Fibroblast of lung (primary cell): ENCODE results near the gene PCDH9.

Experiments used
- EZH2 ChIP-seq: IDR thresholded peaks from 2 replicates; pipeline ENCODE4 v1.5.1; 2012; ENCODE audit warnings: low read length, control low read depth, mild to moderate bottlenecking; ENCODE audit errors: missing control alignments
- TF ChIP-seq, protein P1 (sequence below), 2 donors: IDR thresholded peaks in 1 of 2; conservative IDR thresholded peaks in 1 of 2; 1 replicate in 1 of 2; 2 replicates in 1 of 2; pipeline ENCODE4 v1.5.1; 2011 to 2012; ENCODE audit warnings: low read length in 2 of 2, control low read depth in 1 of 2, inconsistent platforms in 1 of 2, low read depth in 1 of 2, mild to moderate bottlenecking in 1 of 2

DNA sequence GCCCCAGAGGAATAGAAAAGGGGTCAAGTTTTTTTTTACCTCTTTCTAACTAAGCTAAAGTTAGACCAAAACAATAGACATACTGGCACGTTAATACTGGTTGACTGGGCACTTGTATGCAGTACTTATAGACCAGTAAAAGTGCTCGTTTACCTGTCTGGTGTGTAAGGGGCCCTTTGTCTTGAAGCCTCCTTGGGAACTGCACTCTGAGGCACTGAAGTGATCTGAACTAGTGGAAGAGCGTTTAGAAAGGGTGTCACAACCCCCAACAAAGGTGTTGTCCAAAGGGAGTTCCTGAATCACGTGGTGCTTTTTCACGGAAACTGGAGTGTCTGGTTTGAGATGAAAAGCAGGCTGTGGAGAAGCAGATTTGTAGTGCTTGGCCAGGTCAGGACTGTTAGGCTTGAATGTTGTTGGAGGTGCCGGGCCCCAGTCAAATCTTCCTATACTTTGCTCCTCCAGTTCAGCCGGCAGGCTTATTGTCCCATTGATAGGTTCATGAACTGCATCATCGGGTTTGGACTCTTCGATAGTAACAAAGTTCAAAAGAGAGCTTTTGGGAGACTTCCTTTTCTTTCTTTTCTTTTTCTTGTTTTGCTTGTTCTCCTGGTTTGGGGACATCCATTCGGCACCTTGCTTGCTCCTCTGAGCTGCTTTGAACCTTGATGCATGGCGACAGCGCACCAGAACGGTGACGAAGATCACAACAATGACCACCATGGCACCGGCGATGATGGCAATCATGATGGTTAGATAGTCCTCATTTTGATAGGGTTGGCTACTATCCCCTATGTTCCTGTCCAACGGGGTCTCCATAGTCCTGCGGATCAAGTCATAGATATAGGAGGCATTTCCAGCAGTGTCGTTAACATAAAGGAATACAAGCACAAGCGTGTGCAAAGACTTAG, 4.6 kb downstream of the PCDH9 start:
- no peak for TF ChIP-seq EZH2
- TF ChIP-seq, protein P1, sequence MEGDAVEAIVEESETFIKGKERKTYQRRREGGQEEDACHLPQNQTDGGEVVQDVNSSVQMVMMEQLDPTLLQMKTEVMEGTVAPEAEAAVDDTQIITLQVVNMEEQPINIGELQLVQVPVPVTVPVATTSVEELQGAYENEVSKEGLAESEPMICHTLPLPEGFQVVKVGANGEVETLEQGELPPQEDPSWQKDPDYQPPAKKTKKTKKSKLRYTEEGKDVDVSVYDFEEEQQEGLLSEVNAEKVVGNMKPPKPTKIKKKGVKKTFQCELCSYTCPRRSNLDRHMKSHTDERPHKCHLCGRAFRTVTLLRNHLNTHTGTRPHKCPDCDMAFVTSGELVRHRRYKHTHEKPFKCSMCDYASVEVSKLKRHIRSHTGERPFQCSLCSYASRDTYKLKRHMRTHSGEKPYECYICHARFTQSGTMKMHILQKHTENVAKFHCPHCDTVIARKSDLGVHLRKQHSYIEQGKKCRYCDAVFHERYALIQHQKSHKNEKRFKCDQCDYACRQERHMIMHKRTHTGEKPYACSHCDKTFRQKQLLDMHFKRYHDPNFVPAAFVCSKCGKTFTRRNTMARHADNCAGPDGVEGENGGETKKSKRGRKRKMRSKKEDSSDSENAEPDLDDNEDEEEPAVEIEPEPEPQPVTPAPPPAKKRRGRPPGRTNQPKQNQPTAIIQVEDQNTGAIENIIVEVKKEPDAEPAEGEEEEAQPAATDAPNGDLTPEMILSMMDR (conservative IDR thresholded peaks at IDR 0.05 in 1 of 2, IDR thresholded peaks at IDR 0.05 in 1 of 2; ENCODE audit: low read depth in 1 of 2, low read length in 2 of 2): no peak
